Muscle of back (tissue), 11 donors: Measurements from ENCODE around the gene KHDC4. TPM values are rescaled to one million over a fixed set of nuclear protein-coding genes. Genes with fewer than 3 reads are reported as not detected.

Experiments used
- DNase-seq, 3 donors: peaks; one replicate each; pipeline versions ENCODE4 v3.0.0 to v3.0.0-alpha.2; 2013
- polyA plus RNA-seq, 10 donors: library from polyadenylated mRNA; unstranded; fragments of 120-200 nt; gene quantifications; one replicate each; pipeline ENCODE4 v1.2.1, GENCODE V29; 2013; ENCODE audit not compliant: insufficient read length in 10 of 10

The KHDC4 gene
- polyA plus RNA-seq, 10 donors = 21.9 to 51.3 (median 30.2) TPM

DNA sequence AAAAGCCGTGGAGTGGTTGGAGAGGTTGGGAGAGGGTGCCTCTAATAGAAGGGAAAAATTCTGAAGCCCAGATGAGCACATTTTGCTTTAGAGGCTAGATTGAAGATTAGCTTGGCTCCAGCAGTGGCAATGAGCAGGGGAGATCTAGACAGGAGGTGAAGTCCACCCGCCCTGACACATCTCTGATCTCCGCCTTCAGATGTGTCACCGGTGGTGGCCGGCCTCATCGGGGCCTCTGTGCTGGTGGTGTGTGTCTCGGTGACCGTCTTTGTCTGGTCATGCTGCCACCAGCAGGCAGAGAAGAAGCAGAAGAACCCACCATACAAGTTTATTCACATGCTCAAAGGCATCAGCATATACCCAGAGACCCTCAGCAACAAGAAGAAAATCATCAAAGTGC, 66.4 kb downstream of the KHDC4 start:
- DNase-seq = no peak

DNA sequence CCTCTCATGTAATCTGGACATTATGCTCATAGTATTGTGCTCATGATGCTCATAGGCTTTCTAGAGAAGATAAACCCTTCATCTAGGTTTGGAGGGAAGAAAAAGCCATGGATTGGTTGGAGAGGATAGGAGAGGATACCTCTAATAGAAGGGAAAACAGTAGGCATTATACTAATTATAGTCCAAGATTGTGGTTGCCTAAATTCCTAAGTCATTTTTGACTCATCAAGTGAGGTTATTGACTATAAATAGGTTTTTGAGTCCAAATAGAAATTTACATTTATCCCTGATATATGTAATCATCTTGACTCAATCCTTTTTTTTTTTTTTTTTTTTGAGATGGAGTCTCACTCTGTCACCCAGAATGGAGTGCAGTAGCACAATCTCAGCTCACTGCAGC, 69.8 kb downstream of the KHDC4 start:
- no peak for DNase-seq

Other genes with a start within 250 kb of the KHDC4 start
- 10 to 100 TPM; 38.8 to 60.3 (median 52.2) TPM for gene YY1AP1, start 245.6 kb downstream of the KHDC4 start, polyA plus RNA-seq
- gene DAP3, start 245.3 kb downstream of the KHDC4 start, polyA plus RNA-seq = 100 to 1,000 TPM; 111 to 162 (median 138) TPM
- 10 to 100 TPM; 21.8 to 43.6 (median 30.3) TPM for gene GON4L, start 77.2 kb downstream of the KHDC4 start, polyA plus RNA-seq
- 10 to 100 TPM; 13.1 to 19.8 (median 16.1) TPM for gene SYT11, start 74.8 kb downstream of the KHDC4 start, polyA plus RNA-seq
- gene RIT1, start 23.1 kb downstream of the KHDC4 start, polyA plus RNA-seq = 10 to 100 TPM; 20.7 to 33.1 (median 25.6) TPM
- gene RXFP4, start 7.2 kb upstream of the KHDC4 start, polyA plus RNA-seq = under 1 TPM in 3 of 10 donors, not detected in 7; 0.14 to 0.22 (median 0.16) TPM
- gene ARHGEF2, start 44.1 kb upstream of the KHDC4 start, polyA plus RNA-seq = 100 to 1,000 TPM in 9 of 10 donors, 10 to 100 TPM in 1; 97.7 to 165 (median 139) TPM
- 100 to 1,000 TPM; 212 to 298 (median 248) TPM for gene SSR2, start 86.5 kb upstream of the KHDC4 start, polyA plus RNA-seq
- 10 to 100 TPM; 37.6 to 47.4 (median 43.0) TPM for gene UBQLN4, start 119.4 kb upstream of the KHDC4 start, polyA plus RNA-seq
- gene LAMTOR2, start 120.4 kb upstream of the KHDC4 start, polyA plus RNA-seq = 10 to 100 TPM; 32.4 to 46.7 (median 36.3) TPM
- gene RAB25, start 126.7 kb upstream of the KHDC4 start, polyA plus RNA-seq = 10 to 100 TPM in 2 of 10 donors, under 1 TPM in 6, not detected in 2; 0.26 to 11.7 (median 0.34) TPM
- gene MEX3A, start 148.1 kb upstream of the KHDC4 start, polyA plus RNA-seq = 10 to 100 TPM; 10.8 to 30.7 (median 21.3) TPM
- 100 to 1,000 TPM; 244 to 379 (median 270) TPM for gene LMNA, start 180.3 kb upstream of the KHDC4 start, polyA plus RNA-seq
- 1 to 10 TPM; 2.0 to 7.5 (median 3.3) TPM for gene SEMA4A, start 219.2 kb upstream of the KHDC4 start, polyA plus RNA-seq